GM11168 (cell line): ENCODE data around the gene MARVELD1.
"Not testable (repeated sequence)": the region's sequence is repeated elsewhere in the genome, so short reads cannot be mapped to it uniquely, and the experiment has no call there.

Experiments used
- in situ Hi-C: fragments of 300-500 bp; cut with MboI; formaldehyde crosslinking; loops from one replicate; pipeline ENCODE4 v1.12.0; 2022; ENCODE audit warnings: low sequenced_read_pairs; ENCODE audit not compliant: unreplicated experiment

The MARVELD1 gene

GRCh38 chr10:97689559-97690020, 23.9 kb upstream of the MARVELD1 start:
- in situ Hi-C loops: no loop called here

- in situ Hi-C loops: no loop called here
These were observed 23.4 kb upstream of the MARVELD1 start for GRCh38 chr10:97690133-97690532.

GRCh38 chr10:97698072-97698655, 15.4 kb upstream of the MARVELD1 start:
- in situ Hi-C loops: not testable (repeated sequence)

- in situ Hi-C loops: no loop called here
These were observed 12.0 kb upstream of the MARVELD1 start for GRCh38 chr10:97701438-97702069.

- in situ Hi-C loops: no loop called here
These were observed 10.0 kb upstream of the MARVELD1 start for GRCh38 chr10:97703398-97704067.

GRCh38 chr10:97704341-97704740, 9.2 kb upstream of the MARVELD1 start:
- in situ Hi-C loops: no loop called here

GRCh38 chr10:97705006-97705670, 8.4 kb upstream of the MARVELD1 start:
- in situ Hi-C loops: no loop called here

- in situ Hi-C loops: no loop called here
These were observed 6.2 kb upstream of the MARVELD1 start for GRCh38 chr10:97707134-97707861.

GRCh38 chr10:97708167-97708566, 5.4 kb upstream of the MARVELD1 start:
- in situ Hi-C loops: no loop called here

GRCh38 chr10:97708976-97709946, 4.3 kb upstream of the MARVELD1 start:
- in situ Hi-C loops: no loop called here

GRCh38 chr10:97711640-97712572, 1.6 kb upstream of the MARVELD1 start:
- in situ Hi-C loops: no loop called here

- in situ Hi-C loops: no loop called here
These were observed 383 bp downstream of the MARVELD1 start for GRCh38 chr10:97713826-97714400.

- in situ Hi-C loops: no loop called here
These were observed 1.1 kb downstream of the MARVELD1 start for GRCh38 chr10:97714401-97715258.

GRCh38 chr10:97715259-97715874, 1.8 kb downstream of the MARVELD1 start:
- in situ Hi-C loops: no loop called here

- in situ Hi-C loops: no loop called here
These were observed 4.1 kb downstream of the MARVELD1 start for GRCh38 chr10:97717627-97718026.

- in situ Hi-C loops: no loop called here
These were observed 4.6 kb downstream of the MARVELD1 start for GRCh38 chr10:97718178-97718577.
